MM.1S (cell line): ENCODE measurements around the gene TNNC1.

Source experiments
- EZH2 ChIP-seq: fragments of 300-600 bp; sonication (generic); optimal IDR thresholded peaks from 2 replicates; pipeline ENCODE3; 2017; ENCODE audit warnings: low read depth, mild to moderate bottlenecking, antibody characterized with exemption, low read length, mixed read lengths
- TF ChIP-seq, protein P1 (sequence below): fragments of 300-600 bp; sonication (generic); IDR thresholded peaks from 2 replicates; pipeline ENCODE4 v1.5.1; 2016; ENCODE audit warnings: antibody characterized with exemption, low read length, mixed read lengths

DNA sequence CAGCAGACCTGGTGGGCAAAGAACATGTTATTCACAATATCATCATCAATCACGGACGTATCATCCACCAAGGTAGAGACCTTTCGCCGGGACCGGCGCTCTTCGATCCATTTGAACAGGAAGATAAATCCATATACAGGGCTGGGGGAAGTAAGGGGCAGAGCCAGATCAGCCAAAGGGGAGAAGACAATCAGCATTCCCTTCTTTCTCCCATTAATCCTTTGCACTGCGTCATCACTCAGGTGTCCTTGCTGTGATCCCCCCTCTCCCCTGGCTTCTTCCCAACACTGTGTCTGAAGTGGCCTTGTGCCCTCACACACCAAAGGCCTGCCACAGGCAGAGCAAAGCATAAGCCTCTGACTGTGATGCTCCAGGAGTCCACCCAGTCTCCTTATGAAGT, 45.4 kb downstream of the TNNC1 start:
- TF ChIP-seq EZH2, result no peak
- TF ChIP-seq, protein P1, sequence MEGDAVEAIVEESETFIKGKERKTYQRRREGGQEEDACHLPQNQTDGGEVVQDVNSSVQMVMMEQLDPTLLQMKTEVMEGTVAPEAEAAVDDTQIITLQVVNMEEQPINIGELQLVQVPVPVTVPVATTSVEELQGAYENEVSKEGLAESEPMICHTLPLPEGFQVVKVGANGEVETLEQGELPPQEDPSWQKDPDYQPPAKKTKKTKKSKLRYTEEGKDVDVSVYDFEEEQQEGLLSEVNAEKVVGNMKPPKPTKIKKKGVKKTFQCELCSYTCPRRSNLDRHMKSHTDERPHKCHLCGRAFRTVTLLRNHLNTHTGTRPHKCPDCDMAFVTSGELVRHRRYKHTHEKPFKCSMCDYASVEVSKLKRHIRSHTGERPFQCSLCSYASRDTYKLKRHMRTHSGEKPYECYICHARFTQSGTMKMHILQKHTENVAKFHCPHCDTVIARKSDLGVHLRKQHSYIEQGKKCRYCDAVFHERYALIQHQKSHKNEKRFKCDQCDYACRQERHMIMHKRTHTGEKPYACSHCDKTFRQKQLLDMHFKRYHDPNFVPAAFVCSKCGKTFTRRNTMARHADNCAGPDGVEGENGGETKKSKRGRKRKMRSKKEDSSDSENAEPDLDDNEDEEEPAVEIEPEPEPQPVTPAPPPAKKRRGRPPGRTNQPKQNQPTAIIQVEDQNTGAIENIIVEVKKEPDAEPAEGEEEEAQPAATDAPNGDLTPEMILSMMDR, result no peak
